ENCODE results near the gene TMX2. TPM values are rescaled to one million over a fixed set of nuclear protein-coding genes. Genes with fewer than 3 reads are reported as not detected.

Gene TMX2
- total and polyA plus RNA-seq, 12 donors = 47.0 to 210 (median 91.9) TPM

DNA sequence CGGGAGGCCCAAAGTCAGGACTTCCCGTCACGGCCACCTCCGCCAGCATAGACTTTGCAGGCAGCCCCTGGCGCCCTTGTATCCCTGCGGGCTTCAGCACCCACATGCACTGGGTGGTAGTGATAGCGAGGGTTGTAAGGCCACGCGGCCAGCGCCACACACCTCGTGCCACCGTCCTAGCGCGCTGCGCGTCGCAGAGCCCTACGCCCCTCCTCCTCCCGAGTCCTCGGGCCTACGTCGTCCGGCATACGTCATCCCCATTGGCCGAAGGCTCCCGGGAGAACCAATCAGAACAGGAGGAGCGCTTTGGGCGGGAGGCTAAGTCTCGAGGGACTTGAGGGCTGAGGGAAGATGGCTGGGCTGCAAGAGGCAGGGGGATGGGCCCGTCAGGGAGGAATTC lies 40.6 kb downstream of the TMX2 start:
- Histone ChIP-seq H3K27ac (no peak overlapping the region), H3K9me3 (replicated peaks in 1 of 3) (no peaks in the 10 kb centered on the region), H3K4me3 (no peak overlapping the region), H3K27me3 (no peaks in the 10 kb centered on the region), H3K36me3 (replicated peaks in 1 of 2) (no peaks in the 10 kb centered on the region), H3K4me1 (replicated peaks in 1 of 2) (peaks cover 4 to 9% of the 10 kb centered on the region in 2 donors)
- no peak for TF ChIP-seq POLR2A (IDR thresholded peaks at IDR 0.05)
- no peak for DNase-seq
- intact Hi-C loops (cut with DNase I) = loop anchor here in 1 of 2 donors (5.0 kb wide), 1 partner anchor 44 kb away; no protein-coding TSS in a partner anchor
- 94 to 97% (median 97%) methylated on average over 13 to 30 of the region's 30 CpGs for WGBS, 4 donors

DNA sequence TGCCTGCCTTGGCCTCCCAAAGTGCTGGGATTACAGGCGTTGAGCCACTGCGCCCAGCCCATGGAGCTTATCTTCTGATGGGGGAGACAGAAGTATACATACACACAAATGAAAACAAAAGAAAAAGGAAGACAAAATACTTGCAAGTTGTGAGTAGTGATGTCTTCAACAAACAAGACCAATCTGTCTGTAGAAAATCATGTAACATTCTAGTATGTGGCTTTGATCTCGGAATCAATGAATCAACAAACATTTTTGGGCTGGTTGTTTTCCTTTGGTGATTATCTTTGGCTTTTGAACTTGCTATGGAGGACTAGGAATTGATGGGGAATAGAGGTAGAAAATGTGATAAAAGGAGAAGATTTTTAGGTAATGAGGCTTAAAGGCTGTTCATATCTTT lies 45.8 kb downstream of the TMX2 start:
- H3K4me1 ChIP-seq (replicated peaks in 1 of 2) = peaks cover 0 to 5% of the 10 kb centered on the region in 2 donors
- intact Hi-C loops (cut with DNase I) = no loop called here
- WGBS, 4 donors = 86 to 90% (median 88%) methylated on average over 3 of the region's 3 CpGs

DNA sequence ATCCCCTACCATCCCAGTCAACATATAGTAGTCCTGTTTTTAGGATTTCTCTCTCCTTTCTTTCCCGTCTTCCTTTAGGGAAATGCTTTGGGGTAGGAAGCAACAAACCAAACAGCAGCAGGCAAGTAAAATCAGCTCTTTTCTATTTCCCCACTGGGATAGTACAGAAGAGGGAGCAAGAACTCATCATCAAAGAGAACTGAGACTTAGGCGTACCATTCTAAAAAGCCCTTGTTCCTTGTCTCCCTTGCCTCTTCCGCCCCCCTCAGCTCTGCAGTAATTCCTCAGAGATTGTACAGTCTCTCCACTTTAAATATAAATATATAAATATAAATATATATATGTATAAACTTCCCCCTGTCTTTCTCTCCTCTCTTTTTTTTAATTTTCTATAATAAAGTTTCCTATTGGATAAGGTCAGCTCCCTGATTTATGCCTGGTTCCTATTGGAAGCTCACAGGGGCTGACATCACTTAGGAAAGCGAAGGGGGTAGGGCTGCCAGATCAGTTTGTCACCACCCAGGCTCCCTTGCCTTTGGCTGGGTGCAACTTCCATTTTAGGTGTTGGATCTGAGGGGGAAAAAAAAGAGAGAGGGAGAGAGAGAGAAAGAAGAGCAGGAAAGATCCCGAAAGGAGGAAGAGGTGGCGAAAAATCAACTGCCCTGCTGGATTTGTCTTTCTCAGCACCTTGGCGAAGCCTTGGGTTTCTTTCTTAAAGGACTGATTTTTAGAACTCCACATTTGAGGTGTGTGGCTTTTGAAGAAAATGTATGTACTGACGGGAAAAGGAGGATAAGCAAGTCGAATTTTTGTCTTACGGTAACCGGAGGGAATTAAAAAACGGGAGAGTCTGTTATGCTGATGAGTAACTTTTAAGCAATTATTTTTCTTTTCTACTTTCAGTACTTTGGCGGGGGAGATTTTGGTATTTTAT lies 49.2 kb downstream of the TMX2 start, which contains the start of gene CTNND1:
Gene CTNND1, plus strand, starts transcription at position 502 of the 934 bp plus-strand sequence. CDS start 29,677 bp downstream, outside the sequence.
- intact Hi-C loops (cut with DNase I) = no loop called here
- no peaks in the 10 kb centered on the region for H3K27me3 ChIP-seq
- no peaks in the 10 kb centered on the region for H3K9me3 ChIP-seq (replicated peaks in 1 of 3)
- peak; percentile 88 to 97 (median 95) for DNase-seq
- peak within 1 kb of the TSS; percentile 35 to 61 (median 48) for H3K4me3 ChIP-seq
- H3K36me3 ChIP-seq (replicated peaks in 1 of 2) = no peaks in the 10 kb centered on the region
- TF ChIP-seq POLR2A (IDR thresholded peaks at IDR 0.05) = peak; percentile 34 to 94
- TF ChIP-seq, protein P1, sequence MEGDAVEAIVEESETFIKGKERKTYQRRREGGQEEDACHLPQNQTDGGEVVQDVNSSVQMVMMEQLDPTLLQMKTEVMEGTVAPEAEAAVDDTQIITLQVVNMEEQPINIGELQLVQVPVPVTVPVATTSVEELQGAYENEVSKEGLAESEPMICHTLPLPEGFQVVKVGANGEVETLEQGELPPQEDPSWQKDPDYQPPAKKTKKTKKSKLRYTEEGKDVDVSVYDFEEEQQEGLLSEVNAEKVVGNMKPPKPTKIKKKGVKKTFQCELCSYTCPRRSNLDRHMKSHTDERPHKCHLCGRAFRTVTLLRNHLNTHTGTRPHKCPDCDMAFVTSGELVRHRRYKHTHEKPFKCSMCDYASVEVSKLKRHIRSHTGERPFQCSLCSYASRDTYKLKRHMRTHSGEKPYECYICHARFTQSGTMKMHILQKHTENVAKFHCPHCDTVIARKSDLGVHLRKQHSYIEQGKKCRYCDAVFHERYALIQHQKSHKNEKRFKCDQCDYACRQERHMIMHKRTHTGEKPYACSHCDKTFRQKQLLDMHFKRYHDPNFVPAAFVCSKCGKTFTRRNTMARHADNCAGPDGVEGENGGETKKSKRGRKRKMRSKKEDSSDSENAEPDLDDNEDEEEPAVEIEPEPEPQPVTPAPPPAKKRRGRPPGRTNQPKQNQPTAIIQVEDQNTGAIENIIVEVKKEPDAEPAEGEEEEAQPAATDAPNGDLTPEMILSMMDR (IDR thresholded peaks at IDR 0.05) = peak in 2 of 6 experiments; percentile 21 to 25
- WGBS, 4 donors = 3 to 6% (median 4%) methylated on average over 13 of the region's 13 CpGs
- peak within 1 kb of the TSS; percentile 81 to 94 (median 92) for H3K27ac ChIP-seq
- peaks cover 27 to 28% of the 10 kb centered on the region in 2 donors for H3K4me1 ChIP-seq (replicated peaks in 1 of 2)

More for the DNA sequence above, 45.8 kb downstream of the TMX2 start:
- H3K27me3 ChIP-seq = no peaks in the 10 kb centered on the region
- TF ChIP-seq, protein P1 (IDR thresholded peaks at IDR 0.05) = no peak
- TF ChIP-seq POLR2A (IDR thresholded peaks at IDR 0.05) = no peak
- H3K4me3 ChIP-seq = no peak overlapping the region
- no peaks in the 10 kb centered on the region for H3K9me3 ChIP-seq (replicated peaks in 1 of 3)
- H3K36me3 ChIP-seq (replicated peaks in 1 of 2) = no peaks in the 10 kb centered on the region
- no peak for DNase-seq
- no peak overlapping the region for H3K27ac ChIP-seq

DNA sequence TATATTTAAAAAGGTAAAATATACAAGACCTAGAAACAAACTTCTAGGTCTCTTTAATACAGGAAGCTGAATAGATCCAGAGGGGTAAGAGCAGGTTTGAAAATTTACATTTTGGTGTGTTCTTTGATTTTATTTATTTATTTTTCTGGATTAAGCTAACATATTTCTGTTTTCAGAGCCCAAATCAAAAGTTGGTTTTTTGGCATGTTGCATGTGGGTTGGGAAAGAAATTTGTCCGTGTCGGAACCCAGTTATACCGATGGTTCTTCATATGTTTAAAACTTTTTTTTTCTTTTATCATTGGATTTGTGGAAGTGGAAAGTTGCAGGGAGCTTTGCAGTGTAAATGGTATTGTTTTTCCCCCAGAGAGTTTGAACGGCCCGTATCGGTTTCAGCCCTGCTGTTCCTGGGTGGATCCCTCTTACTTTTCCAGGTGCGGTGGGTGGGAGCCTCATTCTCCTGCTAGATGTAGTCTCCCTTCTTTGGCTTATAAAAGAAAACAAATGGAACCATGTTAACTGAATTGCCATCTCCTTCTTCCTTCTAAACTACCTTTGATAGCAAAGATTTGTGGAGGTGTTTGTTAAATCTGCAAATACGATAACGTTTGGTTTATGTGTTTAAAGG lies 50.0 kb downstream of the TMX2 start:
- 0 to 3% (median 1%) methylated on average over 9 of the region's 9 CpGs for WGBS, 4 donors
- TF ChIP-seq POLR2A (IDR thresholded peaks at IDR 0.05) = no peak
- TF ChIP-seq, protein P1 (IDR thresholded peaks at IDR 0.05) = no peak
- intact Hi-C loops (cut with DNase I) = no loop called here

More for the DNA sequence above, 50.0 kb downstream of the TMX2 start:
- Histone ChIP-seq H3K9me3 (replicated peaks in 1 of 3) (no peaks in the 10 kb centered on the region), H3K4me1 (replicated peaks in 1 of 2) (peaks cover 27 to 36% of the 10 kb centered on the region in 2 donors), H3K27ac (peak overlapping the region; percentile 77 to 94 (median 92)), H3K4me3 (peak overlapping the region; percentile 35 to 61 (median 48)), H3K36me3 (replicated peaks in 1 of 2) (no peaks in the 10 kb centered on the region), H3K27me3 (no peaks in the 10 kb centered on the region)
- peak in 1 of 7 donors; percentile 18 for DNase-seq

Data from adrenal gland (tissue), 12 donors.